CD14-positive monocyte (primary cell): ENCODE results near the gene WWOX. TPM values are rescaled to one million over a fixed set of nuclear protein-coding genes. Genes with fewer than 3 reads are reported as not detected.
A peak's percentile ranks its signal among the peaks of the same experiment; 100 is the strongest.

ENCODE experiments used
- DNase-seq, 3 donors: peaks; one replicate each; pipeline ENCODE4 v3.0.0-alpha.2; 2011 to 2022
- H2AFZ ChIP-seq: 2 replicates; pipeline ENCODE4 v1.6.0; 2012; ENCODE audit warnings: mild to moderate bottlenecking, low read depth, low read length, inconsistent platforms; ENCODE audit not compliant: insufficient read depth, poor library complexity, severe bottlenecking
- H3K27ac ChIP-seq, 2 donors: 1 replicate in 1 of 2; 2 replicates in 1 of 2; pipeline ENCODE4 v1.5.1; 2012 to 2013; ENCODE audit warnings: low read length in 2 of 2, control low read depth in 1 of 2, inconsistent platforms in 1 of 2, low read depth in 1 of 2, mild to moderate bottlenecking in 1 of 2
- H3K27me3 ChIP-seq, 2 donors: one replicate each; pipeline versions ENCODE4 v1.6.0 to v1.6.1; 2011 to 2013; ENCODE audit warnings: low read length in 2 of 2; ENCODE audit not compliant: control insufficient read depth in 2 of 2, insufficient read depth in 2 of 2
- H3K36me3 ChIP-seq, 2 donors: replicated peaks in 1 of 2; 1 replicate in 1 of 2; 2 replicates in 1 of 2; pipeline versions ENCODE4 v1.5.1 to v1.6.1; 2012 to 2013; ENCODE audit warnings: low read length in 2 of 2, control low read depth in 1 of 2, inconsistent platforms in 1 of 2, mild to moderate bottlenecking in 1 of 2; ENCODE audit not compliant: insufficient read depth in 2 of 2, control insufficient read depth in 1 of 2
- H3K4me1 ChIP-seq, 2 donors: 1 replicate in 1 of 2; 2 replicates in 1 of 2; pipeline versions ENCODE4 v1.5.1 to v1.6.1; 2012 to 2013; ENCODE audit warnings: low read length in 2 of 2, control low read depth in 1 of 2, inconsistent platforms in 1 of 2, mild to moderate bottlenecking in 1 of 2, moderate library complexity in 1 of 2; ENCODE audit not compliant: insufficient read depth in 2 of 2, control insufficient read depth in 1 of 2
- H3K4me2 ChIP-seq: replicated peaks from 2 replicates; pipeline ENCODE3; 2012; ENCODE audit warnings: low read length, moderate library complexity, mild to moderate bottlenecking; ENCODE audit not compliant: poor library complexity, severe bottlenecking; ENCODE audit errors: extremely low read depth
- H3K4me3 ChIP-seq, 3 experiments: fragments of 200-600 bp in 1 of 3; sonication (generic) in 1 of 3; replicated peaks in 1 of 3; 1 replicate in 2 of 3; 2 replicates in 1 of 3; pipeline ENCODE4 v1.5.1; 2011 to 2013; ENCODE audit warnings: low read length in 3 of 3, mild to moderate bottlenecking in 3 of 3, control low read depth in 2 of 3, low read depth in 2 of 3, inconsistent platforms in 1 of 3, moderate library complexity in 1 of 3
- H3K79me2 ChIP-seq: 2 replicates; pipeline ENCODE4 v1.6.0; 2012; ENCODE audit warnings: mild to moderate bottlenecking, control low read depth, inconsistent platforms, low read length, moderate library complexity; ENCODE audit not compliant: insufficient read depth
- H3K9ac ChIP-seq: 2 replicates; pipeline ENCODE4 v1.6.0; 2017; ENCODE audit warnings: low read length, mild to moderate bottlenecking; ENCODE audit not compliant: insufficient read depth, poor library complexity, severe bottlenecking
- H3K9me3 ChIP-seq, 2 donors: replicated peaks in 1 of 2; 1 replicate in 1 of 2; 2 replicates in 1 of 2; pipeline versions ENCODE4 v1.5.1 to v1.6.1; 2012 to 2013; ENCODE audit warnings: low read length in 2 of 2, control low read depth in 1 of 2; ENCODE audit not compliant: control insufficient read depth in 1 of 2, insufficient read depth in 1 of 2
- H4K20me1 ChIP-seq: 2 replicates; pipeline ENCODE4 v1.6.0; 2012; ENCODE audit warnings: mild to moderate bottlenecking, low read length, control low read depth, moderate library complexity; ENCODE audit not compliant: insufficient read depth
- H3K27ac Mint-ChIP-seq, 7 donors: one replicate each; pipeline ENCODE4 v1.8.0; 2020; ENCODE audit warnings: mild to moderate bottlenecking in 7 of 7, mixed read lengths in 7 of 7, moderate library complexity in 6 of 7, inconsistent platforms in 2 of 7
- H3K27me3 Mint-ChIP-seq, 3 donors: one replicate each; pipeline ENCODE4 v1.8.0; 2021 to 2022; ENCODE audit warnings: low read depth in 3 of 3, mild to moderate bottlenecking in 3 of 3, mixed read lengths in 3 of 3, moderate library complexity in 3 of 3, inconsistent platforms in 1 of 3
- H3K36me3 Mint-ChIP-seq, 2 donors: one replicate each; pipeline ENCODE4 v1.8.0; 2020; ENCODE audit warnings: mixed read lengths in 2 of 2, inconsistent platforms in 1 of 2, mild to moderate bottlenecking in 1 of 2
- H3K4me1 Mint-ChIP-seq: one replicate; pipeline ENCODE4 v1.8.0; 2020; ENCODE audit warnings: mild to moderate bottlenecking, mixed read lengths
- H3K4me3 Mint-ChIP-seq, 2 donors: one replicate each; pipeline ENCODE4 v1.8.0; 2020; ENCODE audit warnings: mild to moderate bottlenecking in 2 of 2, mixed read lengths in 2 of 2, moderate library complexity in 1 of 2
- H3K9me3 Mint-ChIP-seq, 7 donors: one replicate each; pipeline ENCODE4 v1.8.0; 2020 to 2022; ENCODE audit warnings: mixed read lengths in 7 of 7, mild to moderate bottlenecking in 6 of 7, moderate library complexity in 6 of 7, inconsistent platforms in 2 of 7
- CTCF ChIP-seq: fragments of 200-600 bp; IDR thresholded peaks from one replicate; pipeline ENCODE4 v1.8.0; 2022; ENCODE audit warnings: antibody characterized with exemption, mild to moderate bottlenecking
- WGBS: methylation state at CpG from one replicate; pipeline ENCODE4 v1.1.5; 2013; ENCODE audit warnings: missing lambda C conversion rate; ENCODE audit not compliant: insufficient coverage; 5-methylcytosine and 5-hydroxymethylcytosine counted together
- intact Hi-C, 2 donors: fragments of 100-400 bp; cut with micrococcal nuclease; formaldehyde crosslinking; loops; one replicate each; pipeline versions ENCODE4 v1.15.0 to v1.15.1; 2023
- polyA plus RNA-seq, 3 donors: library from polyadenylated mRNA; depleted of rRNA in 1 of 3; unstranded in 2 of 3; stranded (reverse) in 1 of 3; fragments of 300-500 nt in 2 of 3; fragments of >200 nt in 1 of 3; fragmentation: Illumina TruSeq in 2 of 3; gene quantifications; 1 replicate in 2 of 3; 2 replicates in 1 of 3; pipeline ENCODE4 v1.2.3, GENCODE V29; 2012 to 2021

Gene WWOX
- polyA plus RNA-seq, 3 donors = 4.0 to 7.0 (median 6.3) TPM

GRCh38 chr16:78878570-78878969, 779.1 kb downstream of the WWOX start:
- H4K20me1 ChIP-seq = no peaks in the 10 kb centered on the region
- H3K4me3 ChIP-seq = no peak overlapping the region
- Mint-ChIP-seq H3K27ac (peak overlapping the region in 1 of 7 donors; percentile 8), H3K4me1 (peaks cover 6% of the 10 kb centered on the region), H3K36me3 (no peaks in the 10 kb centered on the region), H3K27me3 (no peaks in the 10 kb centered on the region), H3K9me3 (peaks cover 0 to 2% (median 0%) of the 10 kb centered on the region in 7 donors), H3K4me3 (no peak overlapping the region)
- DNase-seq = no peak
- no peaks in the 10 kb centered on the region for H3K36me3 ChIP-seq
- H3K4me2 ChIP-seq = no peak overlapping the region
- no peaks in the 10 kb centered on the region for H3K79me2 ChIP-seq
- H3K27me3 ChIP-seq = no peaks in the 10 kb centered on the region
- no peaks in the 10 kb centered on the region for H3K9me3 ChIP-seq
- H2AFZ ChIP-seq = no peak overlapping the region
- H3K4me1 ChIP-seq = no peaks in the 10 kb centered on the region
- H3K9ac ChIP-seq = no peak overlapping the region
- intact Hi-C loops = no loop called here
- no peak for TF ChIP-seq CTCF
- no peak overlapping the region for H3K27ac ChIP-seq

GRCh38 chr16:78879011-78879410, 779.6 kb downstream of the WWOX start:
- WGBS = 44% methylated on average over 3 of the region's 5 CpGs
- no peak for TF ChIP-seq CTCF

More at GRCh38 chr16:78879011-78879410, 779.6 kb downstream of the WWOX start:
- H3K9ac ChIP-seq = no peak overlapping the region
- no peaks in the 10 kb centered on the region for H4K20me1 ChIP-seq
- no peak overlapping the region for H3K4me2 ChIP-seq
- H3K79me2 ChIP-seq = no peaks in the 10 kb centered on the region
- no peak overlapping the region for H2AFZ ChIP-seq
- Mint-ChIP-seq H3K4me1 (peaks cover 6% of the 10 kb centered on the region), H3K27ac (peak overlapping the region in 1 of 7 donors; percentile 8), H3K4me3 (no peak overlapping the region), H3K36me3 (no peaks in the 10 kb centered on the region), H3K27me3 (no peaks in the 10 kb centered on the region), H3K9me3 (peaks cover 0 to 2% (median 0%) of the 10 kb centered on the region in 7 donors)
- no peaks in the 10 kb centered on the region for H3K27me3 ChIP-seq
- H3K36me3 ChIP-seq = no peaks in the 10 kb centered on the region
- H3K27ac ChIP-seq = no peak overlapping the region
- no peak for DNase-seq
- no peak overlapping the region for H3K4me3 ChIP-seq
- intact Hi-C loops = no loop called here
- H3K9me3 ChIP-seq = no peaks in the 10 kb centered on the region
- no peaks in the 10 kb centered on the region for H3K4me1 ChIP-seq
